Measurements from ENCODE around the gene FZD1.

DNA sequence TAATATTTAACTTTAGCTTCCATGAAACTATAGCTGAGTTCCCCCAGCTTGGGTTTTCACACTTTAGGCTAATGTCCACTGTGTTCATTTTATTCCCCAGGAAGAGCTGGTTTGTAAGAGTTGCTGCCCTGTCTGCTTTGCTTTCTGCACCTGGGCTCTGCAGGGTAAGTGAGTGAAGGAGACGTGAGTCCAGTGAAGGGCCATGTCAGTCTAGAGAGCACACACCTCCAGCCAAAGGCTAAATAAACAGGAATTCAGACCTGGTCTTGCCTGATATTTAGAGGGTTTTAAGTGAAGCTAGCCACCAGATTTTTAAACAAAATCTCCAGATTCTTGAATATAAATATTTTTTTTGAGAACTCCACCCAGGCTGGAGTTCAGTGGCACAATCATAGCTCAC, 24.5 kb upstream of the FZD1 start:
- TF ChIP-seq GABPA (IDR thresholded peaks at IDR 0.05; ENCODE audit: borderline replicate concordance, insufficient read depth, low read length) (no peak), FOSL1 (IDR thresholded peaks at IDR 0.05; ENCODE audit: insufficient read depth, low read depth, low read length) (no peak), SRF (IDR thresholded peaks at IDR 0.05; ENCODE audit: low read depth, low read length) (no peak), EZH2 (IDR thresholded peaks at IDR 0.05; ENCODE audit: low read depth, low read length, severe bottlenecking) (no peak), CTCF (IDR thresholded peaks at IDR 0.05; ENCODE audit: control extremely low read depth in 1 of 3, insufficient read depth in 1 of 3, low read depth in 1 of 3, low read length in 3 of 3) (no peak), POLR2A (IDR thresholded peaks at IDR 0.05; ENCODE audit: control extremely low read depth in 1 of 2, low read depth in 2 of 2, low read length in 2 of 2) (no peak), RBBP5 (IDR thresholded peaks at IDR 0.05; ENCODE audit: borderline replicate concordance, low read depth, low read length) (no peak), TBP (IDR thresholded peaks at IDR 0.05; ENCODE audit: low read depth, low read length) (no peak), ZNF274 (IDR thresholded peaks at IDR 0.05; ENCODE audit: borderline replicate concordance, extremely low read depth, low read length) (no peak), ATF2 (IDR thresholded peaks at IDR 0.05; ENCODE audit: low read length) (no peak), HDAC2 (IDR thresholded peaks at IDR 0.05; ENCODE audit: borderline replicate concordance in 1 of 2, low read depth in 2 of 2, low read length in 2 of 2) (no peak), POLR2AphosphoS5 (IDR thresholded peaks at IDR 0.05; ENCODE audit: low read depth, low read length) (no peak)
